OCI-LY7 (cell line): Measurements from ENCODE around the gene ROCK2. TPM values are rescaled to one million over a fixed set of nuclear protein-coding genes. Genes with fewer than 3 reads are reported as not detected.

Experiments
- BruUV-seq: library from RNA; stranded (reverse); fragments of 400-500 nt; replicated peaks from 2 replicates; lab custom pipeline; 2021; lab: Mats Ljungman, UMichigan
- CTCF ChIA-PET: fragments of 300-600 bp; sonication (Branson Sonifier 250); formaldehyde crosslinking; loops from one replicate; lab custom pipeline; 2022; ENCODE audit warnings: antibody characterized with exemption; ENCODE audit not compliant: unreplicated experiment; lab: Charles Lee
- POLR2A ChIA-PET: fragments of 300-600 bp; sonication (Branson Sonifier 250); formaldehyde crosslinking; loops from one replicate; lab custom pipeline; 2022; ENCODE audit warnings: antibody characterized with exemption; lab: Charles Lee
- DNase-seq: peaks from one replicate; pipeline ENCODE4 v3.0.0-alpha.2; 2015; ENCODE audit warnings: low spot score
- H2AFZ ChIP-seq: fragments of 200-600 bp; sonication (generic), shearing (Covaris generic); 2 replicates; pipeline ENCODE4 v1.6.1; 2014; ENCODE audit warnings: mild to moderate bottlenecking, antibody characterized with exemption, low read length, moderate library complexity
- H3K27ac ChIP-seq: fragments of 200-600 bp; sonication (generic); 2 replicates; pipeline ENCODE4 v1.5.1; 2014; ENCODE audit warnings: mixed run types, low read depth, mild to moderate bottlenecking, moderate library complexity, low read length, inconsistent platforms; ENCODE audit not compliant: poor library complexity, severe bottlenecking
- H3K36me3 ChIP-seq: fragments of 200-600 bp; sonication (generic); 2 replicates; pipeline ENCODE4 v1.6.1; 2014; ENCODE audit warnings: mild to moderate bottlenecking, antibody characterized with exemption, low read length, moderate library complexity, mixed read lengths; ENCODE audit not compliant: insufficient read depth
- H3K4me1 ChIP-seq: fragments of 200-600 bp; sonication (generic); 2 replicates; pipeline ENCODE4 v1.5.1; 2014; ENCODE audit warnings: mild to moderate bottlenecking, low read length; ENCODE audit not compliant: insufficient read depth, poor library complexity, severe bottlenecking
- H3K4me2 ChIP-seq: fragments of 200-600 bp; sonication (generic); 2 replicates; pipeline ENCODE4 v1.6.1; 2014; ENCODE audit warnings: mild to moderate bottlenecking, low read length
- H3K4me3 ChIP-seq: fragments of 200-600 bp; sonication (generic); 2 replicates; pipeline ENCODE4 v1.5.1; 2014; ENCODE audit warnings: mild to moderate bottlenecking, low read depth, low read length; ENCODE audit not compliant: poor library complexity, severe bottlenecking
- H3K79me2 ChIP-seq: fragments of 200-600 bp; sonication (generic); 2 replicates; pipeline ENCODE4 v1.6.1; 2016; ENCODE audit warnings: low read depth, mild to moderate bottlenecking, low read length, moderate library complexity, mixed read lengths; ENCODE audit not compliant: insufficient read depth
- H3K9me2 ChIP-seq: fragments of 200-600 bp; sonication (generic); 2 replicates; pipeline ENCODE4 v1.6.1; 2016; ENCODE audit warnings: mild to moderate bottlenecking, low read length, mixed read lengths; ENCODE audit not compliant: insufficient read depth
- H3K9me3 ChIP-seq: fragments of 200-600 bp; sonication (generic); 2 replicates; pipeline ENCODE4 v1.6.1; 2014; ENCODE audit warnings: mild to moderate bottlenecking, mixed run types, low read length, mixed read lengths
- H4K20me1 ChIP-seq: fragments of 200-600 bp; sonication (generic); 2 replicates; pipeline ENCODE4 v1.6.1; 2014; ENCODE audit warnings: mild to moderate bottlenecking, antibody characterized with exemption, low read length, moderate library complexity, mixed read lengths; ENCODE audit not compliant: insufficient read depth
- CTCF ChIP-seq: fragments of 200-600 bp; sonication (generic); conservative IDR thresholded peaks from 2 replicates; pipeline ENCODE4 v1.5.1; 2014; ENCODE audit warnings: mild to moderate bottlenecking, antibody characterized with exemption, low read length, moderate library complexity, mixed read lengths
- EZH2phosphoT487 ChIP-seq: fragments of 200-600 bp; sonication (generic); IDR thresholded peaks from 2 replicates; pipeline ENCODE4 v1.6.1; 2018; ENCODE audit warnings: low read depth, borderline replicate concordance, mild to moderate bottlenecking, mixed run types, antibody characterized with exemption, low read length, moderate library complexity, mixed read lengths
- intact Hi-C: fragments of 100-400 bp; cut with micrococcal nuclease; formaldehyde crosslinking; loops from one replicate; pipeline ENCODE4 v1.10.0; 2022; ENCODE audit not compliant: unreplicated experiment
- total RNA-seq, 2 experiments: library from RNA; depleted of rRNA in 1 of 2; stranded (reverse); fragments of >200 nt in 1 of 2; shearing (Covaris generic) in 1 of 2; gene quantifications; 2 replicates each; pipeline ENCODE4 v1.2.3, GENCODE V29; 2014 to 2022

The ROCK2 gene
- total RNA-seq, 2 experiments from 2014 or later, result 12.4 to 21.0 TPM

GRCh38 chr2:11305338-11305737 is 39.1 kb downstream of the ROCK2 start:
- H4K20me1 ChIP-seq, result peaks cover 9% of the 10 kb centered on the region; the same call in 1 of the 2 replicates

GRCh38 chr2:11304476-11304875 is 40.0 kb downstream of the ROCK2 start:
- no peak overlapping the region for H3K4me2 ChIP-seq
- intact Hi-C loops, result no loop called here
- TF ChIP-seq EZH2phosphoT487 (no peak), CTCF (no peak)
- no peaks in the 10 kb centered on the region for H3K36me3 ChIP-seq
- no peak overlapping the region for H3K27ac ChIP-seq
- ChIA-PET POLR2A (interaction anchor here (1.9 kb wide), 1 partner anchor 8 kb away, joined by 7 read pairs; no protein-coding TSS in a partner anchor), CTCF (no interaction called here)
- no peak overlapping the region for H3K4me3 ChIP-seq
- no peaks in the 10 kb centered on the region for H3K9me3 ChIP-seq
- DNase-seq, result no peak
- H3K4me1 ChIP-seq, result no peaks in the 10 kb centered on the region
- BruUV-seq, result no TSS peak
- H4K20me1 ChIP-seq, result peaks cover 4% of the 10 kb centered on the region; the same call in 1 of the 2 replicates
- H3K79me2 ChIP-seq, result 0 out of 2 replicates have a peak, but pooled peaks cover 5% of the 10 kb centered on the region
- no peak overlapping the region for H2AFZ ChIP-seq
- no peaks in the 10 kb centered on the region for H3K9me2 ChIP-seq

More at GRCh38 chr2:11305338-11305737, 39.1 kb downstream of the ROCK2 start:
- BruUV-seq, result no TSS peak
- Histone ChIP-seq H3K9me2 (no peaks in the 10 kb centered on the region), H3K4me1 (no peaks in the 10 kb centered on the region), H3K9me3 (no peaks in the 10 kb centered on the region), H3K79me2 (peaks cover 11% of the 10 kb centered on the region; the same call in 1 of the 2 replicates), H2AFZ (no peak overlapping the region), H3K36me3 (no peaks in the 10 kb centered on the region), H3K4me2 (no peak overlapping the region), H3K27ac (no peak overlapping the region), H3K4me3 (no peak overlapping the region)
- ChIA-PET POLR2A (interaction anchor here (1.2 to 1.9 kb wide), 2 partner anchors 9 to 69 kb away, joined by 3 to 7 read pairs; no protein-coding TSS in a partner anchor), CTCF (no interaction called here)
- intact Hi-C loops, result no loop called here
- DNase-seq, result no peak
- TF ChIP-seq EZH2phosphoT487, result no peak
- TF ChIP-seq CTCF, result no peak

GRCh38 chr2:11303290-11304013 is 41.0 kb downstream of the ROCK2 start:
- ChIA-PET CTCF (no interaction called here), POLR2A (interaction anchor here (1.1 kb wide), 1 partner anchor 56 kb away, joined by 5 read pairs; no protein-coding TSS in a partner anchor)
- Histone ChIP-seq H2AFZ (no peak overlapping the region), H3K9me2 (no peaks in the 10 kb centered on the region), H4K20me1 (peaks cover 4% of the 10 kb centered on the region; the same call in 1 of the 2 replicates), H3K79me2 (0 out of 2 replicates have a peak, but pooled peaks cover 3% of the 10 kb centered on the region), H3K4me3 (no peak overlapping the region), H3K27ac (no peak overlapping the region), H3K9me3 (no peaks in the 10 kb centered on the region), H3K4me2 (no peak overlapping the region), H3K4me1 (no peaks in the 10 kb centered on the region), H3K36me3 (no peaks in the 10 kb centered on the region)
- no peak for TF ChIP-seq CTCF
- no peak for TF ChIP-seq EZH2phosphoT487
- intact Hi-C loops, result no loop called here
- no TSS peak for BruUV-seq
- no peak for DNase-seq
